AG20443 (cell line): Measurements from ENCODE around the gene FBXL16.

Source experiments
- DNase-seq: peaks from one replicate; pipeline ENCODE4 v3.0.0; 2012; ENCODE audit warnings: low spot score, mixed read lengths

The FBXL16 gene

GRCh38 chr16:689175-689897 lies 16.3 kb downstream of the FBXL16 start:
- DNase-seq, result no peak

DNA sequence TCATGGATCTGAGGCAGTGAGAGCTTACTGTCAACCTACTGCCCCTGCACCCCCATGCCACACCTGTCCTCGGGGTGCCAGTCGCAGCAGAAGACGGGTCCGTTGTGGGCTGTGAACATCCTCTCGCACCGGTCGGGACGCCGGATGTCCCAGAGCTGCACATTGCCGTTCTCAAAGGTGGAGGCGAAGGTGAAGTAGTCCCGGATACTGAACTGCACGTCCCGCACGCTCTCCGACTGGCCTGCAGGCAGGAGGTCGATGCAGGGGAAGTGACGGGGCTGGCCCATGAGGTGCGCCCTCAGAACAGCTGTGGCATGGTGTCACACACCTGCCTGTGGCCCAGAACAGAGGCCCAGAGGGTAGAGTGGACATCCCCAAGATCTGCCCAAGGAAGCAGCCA lies 18.1 kb downstream of the FBXL16 start:
- DNase-seq, result no peak

- DNase-seq, result no peak
Observed at GRCh38 chr16:686459-687260, 18.9 kb downstream of the FBXL16 start.

DNA sequence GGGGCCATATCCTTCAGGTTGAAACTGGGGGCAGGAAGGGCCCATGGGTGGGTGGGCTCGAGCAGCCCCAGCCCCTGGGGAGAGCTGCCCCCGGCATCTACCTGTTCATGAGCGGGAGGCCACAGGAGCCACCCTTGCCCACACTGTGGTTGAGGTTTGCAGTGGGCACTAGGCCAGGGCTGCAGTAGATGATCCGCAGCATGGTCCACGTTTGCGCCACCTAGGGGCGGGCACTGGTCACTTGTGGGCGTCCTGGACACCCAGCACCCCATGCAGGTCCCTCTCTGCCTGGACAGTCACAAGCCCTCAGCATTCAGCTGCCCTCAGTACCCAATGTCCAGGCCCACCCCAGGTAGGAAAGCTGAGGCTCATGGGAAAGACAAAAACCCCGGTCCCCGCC lies 19.6 kb downstream of the FBXL16 start:
- peak; percentile 42 for DNase-seq

GRCh38 chr16:684961-685696 lies 20.5 kb downstream of the FBXL16 start:
- DNase-seq, result no peak

- peak; percentile 97 for DNase-seq
Observed at GRCh38 chr16:684071-684794, 21.4 kb downstream of the FBXL16 start, which contains the start of gene JMJD8. Gene JMJD8, minus strand, starts transcription at chr16:684334. Its CDS starts 15 bp downstream, at chr16:684319.

- no peak for DNase-seq
Observed at GRCh38 chr16:683396-684070, 22.1 kb downstream of the FBXL16 start.

DNA sequence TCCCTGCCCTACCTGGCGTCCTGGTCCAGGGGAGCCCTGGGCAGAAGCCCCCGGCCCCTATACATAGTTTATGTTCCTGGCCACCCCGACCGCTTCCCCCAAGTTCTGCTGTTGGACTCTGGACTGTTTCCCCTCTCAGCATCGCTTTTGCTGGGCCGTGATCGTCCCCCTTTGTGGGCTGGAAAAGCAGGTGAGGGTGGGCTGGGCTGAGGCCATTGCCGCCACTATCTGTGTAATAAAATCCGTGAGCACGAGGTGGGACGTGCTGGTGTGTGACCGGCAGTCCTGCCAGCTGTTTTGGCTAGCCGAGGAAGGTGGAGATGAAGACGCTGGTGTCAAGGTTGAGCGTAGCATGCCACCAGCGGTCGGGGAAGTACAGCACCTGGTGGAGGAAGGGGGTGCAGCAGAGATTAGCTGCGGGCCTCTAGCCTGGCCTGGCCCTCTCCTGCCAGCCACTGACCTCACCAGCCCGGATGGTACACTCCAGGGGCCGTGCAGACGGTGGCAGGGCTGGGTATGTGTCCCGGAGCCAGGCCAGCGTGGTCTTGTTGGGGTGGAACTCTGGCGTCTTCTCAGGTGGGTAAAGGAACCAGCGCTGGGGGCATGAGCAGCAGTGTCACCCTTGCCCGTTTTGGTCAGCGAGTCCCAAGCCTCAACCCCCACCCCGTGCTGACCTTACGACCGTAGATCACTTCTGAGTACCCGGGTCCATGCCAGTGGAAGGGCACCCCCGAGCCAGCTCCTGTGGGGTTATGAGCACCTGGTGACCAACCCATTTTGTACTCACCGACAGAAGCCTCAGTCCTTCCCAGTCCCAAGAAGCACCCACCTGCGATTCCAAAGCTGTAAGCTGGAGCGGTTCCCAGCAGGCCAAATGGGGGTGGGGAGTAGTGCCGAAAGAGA lies 22.9 kb downstream of the FBXL16 start:
- DNase-seq, result no peak

DNA sequence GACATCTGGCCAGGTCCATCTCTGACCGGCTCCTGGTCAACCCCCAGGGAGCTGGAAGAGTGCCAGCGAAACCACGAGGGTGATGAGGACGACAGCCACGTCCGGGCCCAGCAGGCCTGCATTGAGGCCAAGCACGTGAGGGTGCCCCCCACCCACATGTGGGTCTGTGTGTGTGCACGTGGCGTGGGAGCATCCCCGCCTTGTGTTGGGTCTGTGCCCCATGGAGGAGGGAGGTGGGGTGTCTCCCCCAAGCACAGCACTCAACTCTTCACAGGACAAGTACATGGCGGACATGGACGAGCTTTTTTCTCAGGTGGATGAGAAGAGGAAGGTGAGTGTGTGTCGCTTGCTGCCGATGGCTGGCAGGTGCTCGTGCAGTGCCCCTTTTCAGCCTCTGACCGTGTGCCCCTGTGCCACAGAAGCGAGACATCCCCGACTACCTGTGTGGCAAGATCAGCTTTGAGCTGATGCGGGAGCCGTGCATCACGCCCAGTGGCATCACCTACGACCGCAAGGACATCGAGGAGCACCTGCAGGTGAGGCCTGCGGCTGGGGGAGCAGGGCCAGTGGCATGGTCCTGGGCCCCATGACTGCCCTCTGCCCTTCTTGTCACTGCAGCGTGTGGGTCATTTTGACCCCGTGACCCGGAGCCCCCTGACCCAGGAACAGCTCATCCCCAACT lies 23.7 kb downstream of the FBXL16 start:
- DNase-seq, result no peak

GRCh38 chr16:680967-681745 lies 24.4 kb downstream of the FBXL16 start:
- no peak for DNase-seq

DNA sequence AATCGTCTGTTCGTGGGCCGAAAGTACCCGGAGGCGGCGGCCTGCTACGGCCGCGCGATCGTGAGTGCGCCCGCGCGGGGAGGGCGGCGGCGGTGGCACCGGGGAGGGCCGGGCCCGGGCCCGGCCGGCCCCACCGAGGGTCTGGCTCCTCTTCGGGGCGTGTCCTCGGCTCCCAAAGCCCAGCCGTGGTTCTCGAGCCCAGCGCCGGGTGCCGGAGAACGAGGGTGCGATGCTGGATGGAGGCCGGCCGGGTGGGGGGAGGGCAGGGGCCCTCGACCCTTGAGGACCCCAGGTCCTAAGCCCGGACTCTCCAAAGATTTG lies 25.0 kb downstream of the FBXL16 start:
- no peak for DNase-seq

- DNase-seq, result peak; percentile 96
Observed at GRCh38 chr16:679814-680624, 25.6 kb downstream of the FBXL16 start, which contains the start of gene STUB1. Gene STUB1, plus strand, starts transcription at chr16:680410. Its CDS starts 116 bp downstream, at chr16:680526.

DNA sequence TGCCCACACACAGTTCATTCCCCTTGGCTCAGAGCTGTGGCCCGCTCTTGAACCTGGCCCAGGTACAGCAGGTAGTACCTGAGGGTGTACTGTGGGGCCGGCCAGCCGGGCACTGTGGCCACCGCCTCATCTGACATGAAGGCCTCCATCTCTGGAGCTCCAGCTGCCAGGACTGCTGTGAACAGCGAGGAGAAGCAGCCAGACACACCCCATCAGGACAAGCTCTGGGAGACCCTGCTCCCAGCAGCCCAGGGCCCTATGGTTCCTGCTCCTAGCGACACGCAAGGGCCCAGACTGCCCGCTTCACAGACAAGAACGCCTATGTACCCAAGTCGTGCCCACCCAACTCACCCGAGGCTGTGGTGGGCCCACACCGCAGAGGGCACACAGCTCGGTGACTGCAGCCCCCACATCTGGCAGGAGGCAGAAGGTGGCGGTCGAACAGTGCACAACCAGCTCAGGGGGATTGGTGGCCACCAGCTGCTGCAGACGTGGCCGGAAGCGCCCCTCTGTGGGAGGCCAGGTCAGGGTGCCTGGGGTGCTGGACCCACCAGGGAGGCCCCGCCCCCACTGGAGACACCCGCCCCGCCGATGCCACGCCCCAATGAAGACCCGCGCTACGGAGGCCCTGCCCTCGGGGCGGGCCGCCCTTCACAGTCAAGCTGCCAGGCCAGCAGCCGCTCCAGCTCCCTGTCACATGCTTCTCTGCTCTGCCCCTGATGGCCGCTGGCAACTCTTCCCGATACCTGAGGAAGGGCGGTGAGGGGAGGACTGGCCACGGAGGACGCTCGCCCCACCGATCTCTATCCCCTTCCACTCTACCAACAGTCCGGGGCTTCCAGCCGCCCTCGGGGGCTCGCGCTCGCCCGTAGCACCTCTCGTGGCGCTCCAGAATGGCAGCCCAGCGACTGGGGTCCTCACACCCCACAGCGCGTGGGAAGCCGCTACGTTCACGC lies 26.5 kb downstream of the FBXL16 start:
- DNase-seq, result peak; percentile 40

- no peak for DNase-seq
Observed at GRCh38 chr16:678209-678857, 27.3 kb downstream of the FBXL16 start.

DNA sequence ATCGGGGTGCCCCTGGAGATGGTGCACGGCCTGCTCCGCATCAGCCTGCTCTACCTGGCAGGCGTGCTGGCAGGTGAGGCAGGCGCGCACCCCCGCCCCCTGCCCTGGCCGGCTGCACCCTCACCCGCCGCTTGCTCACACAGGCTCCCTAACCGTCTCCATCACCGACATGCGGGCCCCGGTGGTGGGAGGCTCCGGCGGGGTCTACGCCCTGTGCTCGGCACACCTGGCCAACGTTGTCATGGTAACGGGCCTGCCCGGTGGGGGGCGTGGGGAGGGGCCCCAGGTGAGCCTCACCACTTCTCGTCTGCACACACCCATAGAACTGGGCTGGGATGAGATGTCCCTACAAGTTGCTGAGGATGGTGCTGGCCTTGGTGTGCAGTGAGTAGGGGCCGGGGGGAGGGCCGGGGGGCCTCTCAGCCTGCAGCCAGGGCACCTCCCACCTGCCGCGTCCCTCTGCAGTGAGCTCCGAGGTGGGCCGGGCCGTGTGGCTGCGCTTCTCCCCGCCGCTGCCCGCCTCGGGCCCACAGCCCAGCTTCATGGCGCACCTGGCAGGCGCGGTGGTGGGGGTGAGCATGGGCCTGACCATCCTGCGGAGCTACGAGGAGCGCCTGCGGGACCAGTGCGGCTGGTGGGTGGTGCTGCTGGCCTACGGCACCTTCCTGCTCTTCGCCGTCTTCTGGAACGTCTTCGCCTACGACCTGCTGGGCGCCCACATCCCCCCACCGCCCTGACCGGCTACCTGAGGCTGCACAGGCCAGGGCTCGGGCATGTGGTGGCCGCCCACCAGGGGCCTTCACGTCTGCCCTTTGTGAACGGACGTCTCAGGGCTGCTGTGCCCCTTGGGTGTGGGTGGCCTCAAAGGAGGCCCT lies 28.0 kb downstream of the FBXL16 start:
- no peak for DNase-seq
